HG03442 (cell line): ENCODE results near the gene ULK4.
"Not testable (repeated sequence)": the region's sequence is repeated elsewhere in the genome, so short reads cannot be mapped to it uniquely, and the experiment has no call there.

Experiments
- ATAC-seq: cut with Tn5 transposase; IDR thresholded peaks from one replicate; pipeline ENCODE4 v1.9.1; 2021; ENCODE audit warnings: mild to moderate bottlenecking, moderate library complexity; ENCODE audit not compliant: unreplicated experiment

Gene ULK4

GRCh38 chr3:41457176-41457575 lies 504.7 kb downstream of the ULK4 start:
- no peak for ATAC-seq

DNA sequence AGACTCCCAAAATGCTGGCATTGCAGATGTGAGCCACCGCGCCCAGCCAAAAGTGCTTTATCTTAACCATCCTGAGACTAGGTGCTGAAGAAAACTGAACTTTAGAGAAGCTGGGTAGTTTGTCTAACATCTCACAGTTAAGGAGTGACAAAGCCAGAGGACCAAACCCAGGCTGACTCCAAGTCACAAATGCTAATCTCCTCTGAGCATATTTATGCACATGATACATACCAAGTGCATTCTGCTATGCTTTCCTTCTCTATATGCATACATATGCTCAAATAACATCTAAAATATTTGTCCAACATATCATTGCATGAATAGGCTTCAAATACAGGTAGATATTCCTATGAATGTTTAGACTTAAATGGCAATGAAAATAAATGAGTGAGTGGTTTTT lies 505.7 kb downstream of the ULK4 start:
- no peak for ATAC-seq

DNA sequence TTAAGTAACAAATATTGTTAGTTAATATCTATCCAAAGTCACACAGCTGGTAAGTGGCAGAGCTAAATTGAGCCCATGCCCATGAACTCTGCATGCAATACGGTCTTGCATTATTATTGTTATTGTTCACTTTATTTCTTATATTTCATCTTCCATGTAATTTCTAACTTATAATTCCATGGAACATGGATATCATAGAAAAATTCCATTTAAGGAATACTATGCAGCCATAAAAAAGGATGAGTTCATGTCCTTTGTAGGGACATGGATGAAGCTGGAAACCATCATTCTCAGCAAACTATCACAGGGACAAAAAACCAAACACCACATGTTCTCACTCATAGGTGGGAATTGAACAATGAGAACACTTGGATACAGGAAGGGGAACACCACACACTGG lies 508.3 kb downstream of the ULK4 start:
- ATAC-seq, result not testable (repeated sequence)

- no peak for ATAC-seq
Measured at GRCh38 chr3:41450416-41451231, 511.3 kb downstream of the ULK4 start.

- ATAC-seq, result no peak
Measured at GRCh38 chr3:41448396-41448795, 513.5 kb downstream of the ULK4 start.

DNA sequence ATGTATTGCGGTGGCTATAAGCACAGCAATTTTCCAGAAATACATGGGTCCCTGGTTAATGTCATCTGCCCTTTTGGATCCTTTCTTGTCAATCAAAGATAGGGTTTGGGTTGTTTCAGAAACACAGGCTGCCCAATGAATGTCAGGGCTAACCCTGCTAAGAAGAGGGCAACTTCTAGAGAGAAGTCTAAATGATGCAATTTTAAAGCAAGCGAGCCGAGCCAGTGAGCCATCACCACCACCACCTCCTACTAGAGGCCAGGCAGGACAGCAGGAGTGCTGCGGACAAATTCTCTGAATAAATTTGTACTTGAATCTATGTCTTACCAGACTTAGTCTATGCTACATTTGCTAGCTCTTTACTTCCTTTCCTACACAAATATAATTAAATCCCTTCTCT lies 514.2 kb downstream of the ULK4 start:
- no peak for ATAC-seq

- ATAC-seq, result not testable (repeated sequence)
Measured at GRCh38 chr3:41446316-41446715, 515.6 kb downstream of the ULK4 start.

- ATAC-seq, result no peak
Measured at GRCh38 chr3:41441568-41441967, 520.3 kb downstream of the ULK4 start.

DNA sequence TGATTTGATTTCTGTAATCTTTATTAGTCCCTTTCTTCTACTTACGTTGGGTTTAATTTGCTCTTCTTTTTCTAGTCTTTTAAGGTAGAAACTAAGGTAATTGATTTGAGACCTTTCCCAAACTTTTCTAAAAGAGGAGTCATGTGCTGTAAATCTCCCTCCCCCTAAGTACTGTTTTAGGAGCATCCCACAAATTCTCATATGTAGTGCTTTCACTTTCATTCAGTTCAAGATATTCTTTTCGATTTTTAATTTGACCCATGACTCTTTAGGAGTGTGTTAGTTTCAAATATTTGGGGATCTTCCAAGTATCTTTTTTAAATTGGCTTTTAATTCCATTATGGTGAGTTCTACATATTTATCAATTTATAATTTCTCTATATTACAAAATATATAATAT lies 520.8 kb downstream of the ULK4 start:
- ATAC-seq, result no peak

DNA sequence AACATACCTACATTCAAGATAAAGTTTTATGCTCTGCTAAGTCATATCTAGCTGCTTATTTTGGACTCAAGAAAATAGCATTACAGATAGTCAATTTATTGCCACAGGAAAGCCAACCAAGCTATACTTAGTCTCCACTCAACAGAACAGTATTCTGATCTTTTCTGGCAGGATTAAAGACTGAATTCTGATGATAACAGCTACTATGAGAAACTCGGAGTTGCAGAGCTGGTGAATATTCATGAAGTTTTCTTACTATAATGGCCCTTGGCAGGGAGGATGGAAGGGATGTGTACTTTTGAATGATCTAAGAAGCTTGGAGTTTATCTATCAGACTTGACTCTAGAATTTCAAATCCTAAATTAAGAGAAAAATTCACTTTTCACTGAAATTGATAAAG lies 524.9 kb downstream of the ULK4 start:
- ATAC-seq, result no peak

- no peak for ATAC-seq
Measured at GRCh38 chr3:41434781-41435180, 527.1 kb downstream of the ULK4 start.

DNA sequence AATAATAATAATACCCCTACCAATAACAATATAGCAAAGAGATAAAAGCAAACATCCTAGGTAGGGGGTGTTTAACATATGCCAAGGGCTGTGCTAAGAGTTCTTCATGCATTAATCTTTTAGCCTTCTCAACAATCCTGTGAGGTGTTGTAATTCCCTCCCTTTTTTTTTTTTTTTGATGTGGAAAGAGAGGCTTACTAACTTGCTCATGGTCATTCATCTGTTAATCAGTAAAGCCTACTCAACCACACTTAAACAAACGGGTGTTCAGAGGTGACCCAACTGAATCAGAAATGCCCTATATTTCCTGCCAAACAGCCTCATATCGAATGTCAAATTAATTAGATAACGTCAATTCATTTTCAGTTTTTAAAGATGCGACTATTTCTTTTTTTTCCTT lies 530.5 kb downstream of the ULK4 start:
- no peak for ATAC-seq

DNA sequence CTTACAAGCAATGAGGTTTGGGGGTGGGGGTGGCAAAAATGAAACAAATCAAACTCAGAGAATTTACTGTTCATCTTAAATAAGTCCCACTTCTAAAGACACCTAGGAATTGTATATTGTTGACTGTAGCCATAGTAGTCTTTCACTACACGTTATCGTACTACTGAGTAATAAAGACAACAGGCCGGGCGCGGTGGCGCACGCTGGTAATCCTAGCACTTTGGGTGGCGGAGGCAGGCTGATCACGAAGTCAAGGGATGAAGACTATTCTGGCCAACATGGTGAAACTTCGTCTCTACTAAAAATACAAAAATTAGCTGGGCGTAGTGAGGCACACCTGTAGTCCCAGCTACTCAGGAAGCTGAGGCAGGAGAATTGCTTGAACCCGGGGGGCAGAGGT lies 531.0 kb downstream of the ULK4 start:
- no peak for ATAC-seq

GRCh38 chr3:41430391-41430790 lies 531.5 kb downstream of the ULK4 start:
- ATAC-seq, result no peak

GRCh38 chr3:41426485-41426884 lies 535.4 kb downstream of the ULK4 start:
- ATAC-seq, result no peak

- ATAC-seq, result no peak
Measured at GRCh38 chr3:41424543-41425300, 537.2 kb downstream of the ULK4 start.

DNA sequence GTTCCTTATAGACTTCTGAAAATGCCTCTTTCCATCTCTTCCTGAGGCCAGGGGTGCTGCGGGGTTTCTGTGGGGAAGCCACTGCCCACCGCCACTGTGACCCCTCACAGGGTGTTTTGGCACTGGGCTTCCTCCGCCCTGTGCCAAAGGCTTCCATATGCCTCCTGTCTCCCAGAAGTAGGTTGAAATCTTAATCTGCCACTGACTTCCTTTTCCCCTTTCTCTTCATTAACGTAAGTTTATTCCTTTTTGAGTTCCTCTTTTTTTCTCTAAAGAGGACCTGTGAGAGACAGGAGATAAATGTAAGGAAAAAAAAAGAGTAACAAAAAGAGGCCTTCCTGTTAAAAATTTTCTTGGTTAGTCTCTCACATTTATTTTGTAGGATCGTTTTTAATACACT lies 542.1 kb downstream of the ULK4 start:
- ATAC-seq, result no peak

DNA sequence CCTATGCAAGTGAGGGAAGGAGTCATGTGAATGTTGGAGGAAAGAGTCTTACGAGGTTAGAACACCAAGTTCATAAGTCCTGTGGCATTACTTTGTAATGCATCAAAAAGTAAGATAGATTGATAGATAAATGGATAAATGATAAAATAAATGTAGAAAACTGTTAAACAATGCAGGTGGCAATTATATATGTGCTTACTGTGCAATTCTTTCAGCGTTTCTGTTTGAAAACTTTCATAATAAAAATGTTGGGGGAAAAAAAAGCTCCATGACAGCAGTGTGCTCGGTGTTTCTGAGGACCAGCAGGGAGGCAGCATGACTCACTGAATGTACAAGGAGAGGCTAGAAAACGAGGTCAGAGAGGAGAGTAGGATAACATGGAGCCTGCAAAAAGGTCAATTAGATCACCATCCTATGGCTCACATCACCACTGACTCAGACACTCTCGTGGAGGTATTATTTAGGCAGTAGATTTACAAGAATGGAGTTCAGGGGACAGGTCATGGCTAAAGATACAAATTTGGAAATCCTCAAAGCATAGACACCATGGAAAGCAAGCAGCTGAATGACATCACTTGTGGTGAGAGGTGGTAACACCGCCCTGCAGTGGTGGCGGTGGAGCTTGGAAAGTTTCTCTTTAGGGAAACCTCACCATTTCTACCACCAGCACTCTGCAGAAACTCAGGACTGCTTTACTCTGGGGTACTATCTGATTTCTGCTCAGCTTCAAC lies 542.8 kb downstream of the ULK4 start:
- no peak for ATAC-seq

GRCh38 chr3:41417574-41417973 lies 544.3 kb downstream of the ULK4 start:
- no peak for ATAC-seq

- ATAC-seq, result no peak
Measured at GRCh38 chr3:41411065-41411464, 550.8 kb downstream of the ULK4 start.

- no peak for ATAC-seq
Measured at GRCh38 chr3:41405466-41405865, 556.4 kb downstream of the ULK4 start.

DNA sequence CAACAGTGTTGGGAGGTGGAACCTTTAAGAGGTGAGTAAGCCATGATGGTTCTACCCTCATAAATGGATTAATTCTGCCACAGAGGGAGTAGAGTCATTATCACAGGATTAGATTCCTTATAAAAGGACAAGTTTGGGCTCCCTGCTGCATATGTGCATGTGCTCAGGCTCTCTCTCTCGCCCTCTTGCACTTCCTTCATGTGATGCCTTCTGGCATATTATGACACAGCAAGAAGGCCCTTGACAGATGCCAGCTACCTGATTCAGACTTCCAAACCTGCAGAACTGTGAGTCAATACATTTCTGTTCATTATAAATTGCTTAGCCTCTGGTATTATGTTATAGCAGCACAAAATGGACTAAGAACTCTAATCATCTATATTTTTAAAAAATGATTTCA lies 557.3 kb downstream of the ULK4 start:
- ATAC-seq, result no peak
